Myocyte (in vitro differentiated cells): ENCODE measurements around the gene CYP46A1. TPM values are rescaled to one million over a fixed set of nuclear protein-coding genes. Genes with fewer than 3 reads are reported as not detected.

Experiments
- DNase-seq: peaks from one replicate; pipeline ENCODE4 v3.0.0-alpha.2; 2012; ENCODE audit warnings: low read depth
- total RNA-seq: library from RNA; depleted of rRNA; stranded (reverse); fragments of >200 nt; gene quantifications from 2 replicates; pipeline ENCODE4 v1.2.3, GENCODE V29; 2014

CYP46A1 gene
- total RNA-seq, 1 donor from 2014 or later = 2.8 TPM

DNA sequence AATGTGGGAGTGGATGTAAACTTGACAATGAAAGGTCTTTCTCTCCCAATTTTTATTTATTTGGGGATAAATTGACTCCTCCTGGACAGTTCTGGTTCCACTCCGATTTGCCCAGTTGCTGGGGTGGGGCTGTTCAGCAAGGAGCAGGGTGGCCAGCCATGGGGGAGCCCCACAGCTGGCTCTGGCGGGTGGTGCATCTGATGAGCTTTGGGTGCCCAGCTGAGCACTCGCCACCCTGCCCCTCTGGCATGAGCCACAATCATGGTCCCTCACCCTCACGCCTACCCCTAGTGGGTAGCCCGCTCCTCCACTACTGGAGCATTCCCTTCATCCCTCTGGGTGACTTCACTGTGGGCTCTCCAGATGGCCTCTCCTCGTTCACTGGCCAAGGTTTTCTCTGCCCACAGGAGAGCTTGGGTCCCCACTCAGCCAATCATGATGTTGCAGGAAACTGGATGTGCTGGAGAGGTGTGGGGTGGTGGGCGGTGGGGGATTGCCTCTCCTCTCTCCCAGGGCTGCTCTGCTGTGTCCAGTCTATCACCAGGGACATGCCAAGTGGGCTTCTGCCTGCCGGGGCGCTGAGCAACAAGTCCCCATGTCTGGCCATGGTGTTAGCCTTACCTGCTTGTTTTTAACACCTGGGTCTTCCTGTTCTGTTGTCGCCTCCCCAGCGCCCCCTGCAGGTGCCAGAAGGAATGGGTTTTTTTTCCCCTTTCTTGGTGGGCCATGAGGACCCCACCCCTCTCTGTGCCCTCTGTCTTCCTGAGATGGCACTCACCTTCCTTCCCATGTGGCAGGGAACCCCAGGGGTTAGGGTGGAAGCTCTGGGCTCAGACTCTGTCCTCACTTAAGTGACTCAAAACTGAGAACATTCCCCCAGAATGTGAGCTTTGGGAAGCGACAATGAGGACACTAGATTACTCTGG, 3.4 kb downstream of the CYP46A1 start:
- no peak for DNase-seq

DNA sequence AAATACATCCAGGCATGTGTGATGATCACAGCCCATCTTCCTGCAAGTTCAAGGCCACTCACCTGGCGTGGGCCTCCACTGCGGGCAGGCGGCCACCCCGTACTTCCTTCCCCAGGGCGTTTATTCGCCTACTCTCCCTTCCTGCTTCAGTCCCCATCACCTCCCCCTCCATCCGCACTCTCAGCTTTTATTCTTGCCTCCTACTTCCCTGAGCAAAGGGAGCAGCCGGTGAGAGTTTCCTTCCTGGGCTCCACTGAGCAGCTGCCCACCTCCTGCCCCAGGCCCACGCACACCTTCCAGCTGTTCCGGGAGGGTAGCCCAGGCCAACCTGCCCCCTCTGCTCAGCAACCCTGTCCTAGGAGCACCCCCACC, 4.1 kb downstream of the CYP46A1 start:
- DNase-seq = no peak

DNA sequence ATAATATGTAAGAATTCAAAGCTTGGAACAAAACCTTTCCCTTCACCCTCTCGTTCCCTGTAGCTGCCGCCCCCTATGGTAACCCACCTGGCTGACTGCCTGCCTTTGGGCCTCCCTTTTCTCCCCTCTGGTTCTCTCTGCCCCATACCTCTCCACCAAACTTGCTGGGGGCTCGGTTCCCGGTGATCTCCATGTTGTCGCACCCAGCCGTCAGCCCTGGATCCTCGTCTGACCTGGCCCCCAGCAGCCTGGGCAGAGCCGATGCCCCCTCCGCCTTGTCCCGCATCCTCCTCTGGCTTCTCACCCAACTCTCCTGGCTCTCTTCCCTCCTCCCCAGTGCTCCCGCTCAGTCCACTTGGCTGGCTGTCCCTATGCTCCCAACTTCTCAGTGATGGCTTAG, 4.5 kb downstream of the CYP46A1 start:
- no peak for DNase-seq

DNA sequence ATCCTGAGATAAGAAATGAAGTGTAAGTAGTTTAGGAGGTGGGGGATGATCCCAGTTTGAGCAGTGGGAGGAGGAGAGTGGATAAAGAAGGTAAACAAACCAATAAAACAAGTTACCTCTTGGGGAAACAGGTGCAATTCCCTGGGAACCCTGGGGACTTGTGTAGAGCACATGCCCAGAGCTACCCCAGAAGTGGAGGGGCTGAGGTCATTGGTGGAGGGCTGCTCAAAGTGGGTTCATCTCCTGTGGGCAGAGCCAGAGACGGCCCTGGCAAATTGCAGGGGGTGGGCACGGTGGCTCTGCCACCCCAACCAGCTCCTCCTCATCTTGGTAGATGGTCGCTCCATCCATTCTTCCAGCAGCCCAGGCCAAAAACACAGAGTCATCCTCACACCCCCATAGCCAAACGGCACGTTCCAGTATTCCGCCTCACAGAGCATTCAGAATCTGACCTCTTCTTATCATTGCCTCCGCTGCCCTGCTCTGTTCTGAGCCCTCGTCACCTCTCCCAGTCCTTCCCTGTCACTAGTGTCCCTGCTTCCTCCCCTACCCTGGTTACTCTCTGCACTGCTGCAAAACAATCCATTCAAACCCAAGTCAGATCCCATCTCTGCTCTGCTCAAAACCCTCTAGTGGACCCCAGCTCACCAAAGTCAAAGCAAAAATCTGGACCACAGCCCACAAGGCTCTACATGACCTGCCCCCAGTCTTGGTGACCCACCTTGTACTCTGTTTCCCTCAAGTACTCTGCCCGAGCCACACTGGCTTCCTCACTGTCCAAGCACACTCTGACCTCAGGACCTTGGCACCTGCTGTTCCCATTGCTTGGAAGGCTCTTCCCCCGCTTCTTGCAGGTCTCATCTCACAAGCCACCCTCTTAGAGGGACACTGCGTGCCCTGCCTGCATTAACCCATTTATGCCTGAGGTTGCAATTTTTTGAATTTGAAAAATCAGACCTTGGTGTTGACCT, 5.5 kb downstream of the CYP46A1 start:
- no peak for DNase-seq

DNA sequence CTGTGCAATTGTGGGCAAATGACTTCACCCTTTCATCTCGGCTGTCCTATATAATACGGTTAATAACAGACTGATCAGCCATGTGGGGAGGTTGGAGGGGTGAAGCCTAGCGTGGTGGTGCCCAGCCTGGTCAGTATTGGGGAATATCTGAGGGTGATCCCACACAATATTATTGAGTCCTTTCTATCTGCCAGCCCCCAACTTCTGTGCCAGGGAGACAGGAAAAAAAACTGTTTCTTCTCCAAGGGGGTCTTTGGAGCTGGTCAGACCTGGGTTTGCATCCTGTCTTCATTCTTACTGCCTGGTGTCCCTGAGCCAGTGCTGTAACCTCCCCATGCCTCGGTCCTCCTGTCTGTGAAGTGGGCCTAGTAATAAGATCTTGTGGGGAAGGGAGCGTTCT, 6.5 kb downstream of the CYP46A1 start:
- no peak for DNase-seq

DNA sequence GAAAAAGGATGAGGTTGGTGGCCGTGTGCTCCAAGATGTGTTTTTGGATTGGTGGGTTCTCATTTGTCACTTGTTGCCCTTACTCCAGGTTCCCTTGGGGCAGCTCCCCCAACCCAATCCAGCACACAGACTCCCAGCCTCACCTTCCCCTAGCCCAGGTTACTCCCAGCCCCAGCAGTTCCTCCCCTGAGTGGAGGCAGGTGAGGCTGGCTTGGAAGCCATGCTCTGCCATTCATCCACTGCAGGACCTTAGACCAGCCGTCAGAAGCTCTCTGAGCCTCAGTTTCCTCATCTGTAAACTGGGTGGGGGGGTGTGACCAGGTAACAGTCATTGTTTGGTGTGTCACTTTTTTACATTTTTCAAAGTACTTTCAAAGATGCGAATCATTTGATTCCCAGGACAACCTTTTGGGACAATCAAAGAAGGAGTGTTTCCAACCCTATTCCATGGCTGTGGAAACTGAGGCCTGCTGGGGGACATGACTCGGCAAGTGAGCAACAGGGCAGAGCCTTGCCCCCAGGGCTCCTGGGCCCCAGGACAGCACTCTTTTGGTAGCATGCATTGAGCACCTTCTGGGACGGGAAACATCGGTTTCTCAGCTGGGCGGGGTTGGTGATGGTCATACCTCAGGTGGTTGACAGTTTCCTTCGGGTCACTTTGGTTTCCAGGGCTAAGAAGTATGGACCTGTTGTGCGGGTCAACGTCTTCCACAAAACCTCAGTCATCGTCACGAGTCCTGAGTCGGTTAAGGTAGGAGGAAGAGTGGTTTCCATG, 7.2 kb downstream of the CYP46A1 start:
- no peak for DNase-seq

DNA sequence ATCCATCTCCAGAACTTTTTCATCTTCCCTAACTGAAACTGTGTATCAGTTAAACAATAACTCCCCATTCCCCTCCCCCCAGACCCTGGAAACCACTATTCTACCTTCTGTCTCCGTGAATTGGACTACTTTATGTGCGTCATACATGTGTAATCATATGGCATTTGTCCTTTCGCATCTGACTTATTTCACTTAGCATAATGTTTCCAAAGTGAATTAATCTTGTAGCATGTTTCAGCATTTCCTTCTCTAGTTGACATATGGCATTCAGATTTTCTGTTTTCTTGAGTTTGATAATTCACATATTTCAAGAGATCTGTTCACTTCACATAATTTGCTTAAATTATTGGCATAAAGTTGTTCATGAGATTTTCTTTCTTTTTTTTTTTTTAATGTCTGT, 9.8 kb downstream of the CYP46A1 start:
- DNase-seq = no peak

DNA sequence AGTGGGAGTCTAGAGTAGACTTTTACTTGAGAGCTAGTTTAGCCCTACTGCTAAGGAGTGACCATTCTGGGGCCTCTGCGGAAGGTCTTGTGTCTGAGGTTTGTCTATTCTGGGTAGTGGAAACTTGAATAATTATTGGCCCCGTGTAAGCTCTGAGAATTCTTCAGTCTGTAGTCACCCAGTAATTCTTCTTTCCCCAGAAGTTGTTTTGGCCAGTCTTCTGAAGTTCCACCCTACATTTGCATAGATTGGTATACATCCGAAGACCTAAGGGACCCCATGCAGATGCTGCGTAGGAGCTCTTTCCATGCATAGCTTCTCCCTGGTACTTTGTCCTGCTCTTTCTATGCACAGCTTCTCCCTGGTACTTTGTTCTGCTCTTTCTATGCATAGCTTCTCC, 12.8 kb downstream of the CYP46A1 start:
- DNase-seq = no peak

DNA sequence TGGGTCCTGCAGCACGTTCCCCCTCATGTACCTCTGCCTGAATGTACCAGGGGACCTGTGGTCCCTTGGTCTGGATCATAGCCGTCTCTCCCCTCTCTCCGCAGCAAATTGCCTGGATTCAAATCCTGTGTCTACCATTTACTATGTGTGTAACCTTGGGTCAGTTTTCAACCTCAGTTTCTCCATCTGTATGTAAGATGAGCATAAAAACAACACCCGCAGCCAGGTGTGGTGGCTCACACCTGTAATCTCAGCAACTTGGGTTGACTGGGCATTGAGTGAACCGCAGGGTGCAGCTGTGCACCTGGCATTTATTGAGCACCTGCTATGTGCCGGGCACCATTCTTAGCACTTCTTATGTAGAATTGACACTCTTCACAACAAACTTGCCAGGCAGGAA, 14.1 kb downstream of the CYP46A1 start:
- no peak for DNase-seq

DNA sequence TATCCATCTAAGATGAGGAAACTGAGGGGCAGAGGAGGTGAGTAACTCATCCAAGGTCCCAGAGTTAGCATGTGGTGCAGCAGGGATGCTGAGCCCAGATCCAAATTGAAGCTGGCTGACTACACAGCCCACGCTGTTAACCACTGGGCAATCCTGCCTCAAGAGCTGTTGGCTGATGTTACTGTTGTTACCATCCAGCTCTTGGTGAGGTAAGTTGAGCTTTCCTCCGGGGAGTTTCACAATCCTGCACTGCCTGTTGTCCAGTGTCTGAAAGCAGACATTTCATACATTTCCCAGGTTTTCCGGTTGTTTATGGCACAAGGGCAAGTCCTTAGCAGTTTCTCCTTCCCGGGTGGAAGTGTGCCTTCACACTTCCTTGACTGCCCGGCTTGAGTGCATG, 14.5 kb downstream of the CYP46A1 start:
- no peak for DNase-seq

DNA sequence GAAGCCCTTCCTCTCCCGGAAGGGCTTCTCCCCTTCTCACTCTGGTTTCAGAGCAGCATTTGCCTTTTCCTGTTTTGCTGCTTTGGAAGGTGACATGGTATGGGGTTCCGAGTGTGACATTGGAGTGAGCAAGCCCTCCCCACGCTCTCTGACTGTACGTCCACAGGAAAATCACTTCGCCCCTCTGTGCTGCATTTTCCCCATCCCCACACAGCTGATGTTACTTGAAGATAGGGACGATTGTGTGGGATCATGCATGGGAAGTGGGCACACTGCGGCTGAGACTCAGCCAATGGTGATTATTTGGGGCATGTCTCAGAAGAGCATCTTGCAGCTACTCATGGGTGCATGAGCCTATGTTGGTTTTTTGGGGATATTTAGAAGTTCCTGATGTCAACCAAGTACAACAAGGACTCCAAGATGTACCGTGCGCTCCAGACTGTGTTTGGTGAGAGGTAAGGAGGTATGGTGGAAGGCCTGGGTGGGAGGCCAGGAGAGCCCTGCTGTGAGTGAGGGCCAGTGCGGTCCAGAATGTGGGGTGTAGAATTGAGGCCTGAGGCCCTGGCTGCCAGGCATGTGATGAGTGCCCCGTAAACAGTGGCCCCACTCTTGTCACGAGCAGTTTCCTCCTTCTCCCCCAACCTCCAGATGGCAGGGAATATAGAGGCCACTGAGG, 15.1 kb downstream of the CYP46A1 start:
- no peak for DNase-seq

DNA sequence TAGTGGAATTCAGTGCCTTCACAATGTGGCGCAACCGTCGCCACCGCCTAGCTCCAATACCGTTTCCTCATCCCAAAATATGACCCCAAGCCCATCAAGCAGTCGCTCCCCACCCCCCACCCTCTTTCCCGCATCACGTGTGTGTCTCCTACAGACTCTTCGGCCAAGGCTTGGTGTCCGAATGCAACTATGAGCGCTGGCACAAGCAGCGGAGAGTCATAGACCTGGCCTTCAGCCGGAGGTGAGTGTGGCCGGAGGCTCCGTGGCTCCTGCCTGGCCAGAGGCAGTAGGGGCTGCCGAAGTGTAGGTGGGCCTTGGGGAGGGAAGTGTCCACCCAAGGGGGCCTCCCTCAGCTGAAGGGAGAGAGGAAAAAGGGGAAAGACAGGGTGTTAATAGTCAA, 15.8 kb downstream of the CYP46A1 start:
- no peak for DNase-seq

DNA sequence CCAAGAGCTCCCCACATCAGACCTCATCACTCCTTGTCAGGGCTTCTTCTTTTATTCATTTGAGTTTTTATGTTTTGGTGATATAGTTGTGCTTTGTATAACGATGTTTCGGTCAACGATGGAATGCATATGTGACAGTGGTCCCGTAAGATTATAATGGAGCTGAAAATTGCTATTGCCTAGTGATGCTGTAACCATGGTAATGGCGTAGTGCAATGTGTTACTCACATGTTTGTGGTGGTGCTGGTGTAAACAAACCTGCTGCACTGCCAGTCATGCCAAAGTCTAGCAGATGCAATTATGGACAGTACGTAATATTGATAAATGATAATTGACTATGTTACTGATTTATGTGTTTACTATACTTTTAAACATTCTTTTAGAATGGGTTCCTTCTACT, 16.3 kb downstream of the CYP46A1 start:
- no peak for DNase-seq

DNA sequence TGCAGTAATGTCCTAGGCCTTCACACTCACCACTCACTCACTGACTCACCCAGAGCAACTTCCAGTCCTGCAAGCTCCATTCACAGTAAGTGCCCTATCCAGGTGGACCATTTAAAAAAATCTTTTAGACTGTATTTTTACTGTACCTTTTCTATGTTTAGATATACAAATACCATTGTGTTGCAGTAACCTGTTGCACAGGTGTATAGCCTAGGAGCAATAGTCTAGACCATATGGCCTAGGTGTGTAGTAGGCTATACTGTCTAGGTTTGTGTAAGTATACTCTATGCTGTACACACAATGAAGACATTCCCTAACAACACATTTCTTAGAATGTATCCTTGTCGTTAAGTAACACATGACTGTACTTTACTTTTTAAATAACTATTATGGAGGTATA, 17.2 kb downstream of the CYP46A1 start:
- DNase-seq = no peak

DNA sequence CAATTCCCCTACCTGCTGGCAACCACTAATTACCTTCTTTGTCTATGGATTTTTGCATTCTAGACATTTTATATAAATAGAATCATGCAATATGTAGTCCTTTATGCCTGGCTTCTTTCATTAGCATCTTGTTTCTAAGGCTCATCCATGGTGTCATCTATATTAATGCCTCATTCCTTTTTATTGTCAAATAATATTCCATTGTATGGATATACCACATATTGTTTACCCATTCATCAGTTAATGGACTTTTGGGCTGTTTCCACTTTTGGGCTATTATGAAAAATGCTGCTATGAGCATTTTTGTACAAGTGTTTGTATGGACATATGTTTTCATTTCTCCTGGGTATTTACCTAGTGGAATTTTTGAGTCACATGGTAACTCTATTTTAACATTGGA, 18.0 kb downstream of the CYP46A1 start:
- DNase-seq = no peak

DNA sequence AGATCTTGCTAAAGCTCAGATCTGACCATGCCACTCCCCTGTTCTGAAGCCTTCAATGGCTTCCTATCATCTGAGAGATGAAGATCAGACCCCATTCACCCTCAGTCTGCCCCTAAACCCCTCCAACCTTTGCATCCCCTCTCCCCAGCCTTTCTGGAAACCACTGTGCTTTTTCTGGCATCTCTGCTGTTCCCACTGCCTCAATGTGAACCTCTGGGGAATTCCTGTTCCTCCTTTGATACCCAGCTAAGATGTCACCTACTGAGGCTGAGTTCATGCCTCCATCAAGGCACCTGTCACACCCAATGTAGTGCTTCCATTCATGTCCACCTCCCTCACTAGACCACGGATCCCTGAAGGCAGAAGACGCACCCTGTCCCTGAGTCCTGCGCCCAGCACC, 19.3 kb downstream of the CYP46A1 start:
- no peak for DNase-seq

DNA sequence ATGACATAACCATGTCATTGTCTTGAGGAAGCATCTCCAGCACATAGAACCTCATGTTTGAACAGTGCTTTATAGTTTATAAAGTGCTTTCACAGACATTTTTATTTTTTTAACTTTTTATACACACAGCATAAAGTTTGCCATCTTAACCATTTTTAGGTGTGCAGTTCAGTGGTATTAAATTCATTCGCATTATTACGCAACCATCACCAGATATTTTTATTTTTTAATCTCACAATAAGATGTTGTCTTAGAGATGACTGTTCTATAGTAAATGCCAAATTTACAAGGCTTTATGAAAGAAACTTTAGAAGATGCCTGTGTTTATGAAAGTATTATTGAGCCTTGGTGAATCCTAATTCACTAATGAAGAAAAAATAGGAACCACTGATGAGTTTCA, 19.9 kb downstream of the CYP46A1 start:
- DNase-seq = no peak

DNA sequence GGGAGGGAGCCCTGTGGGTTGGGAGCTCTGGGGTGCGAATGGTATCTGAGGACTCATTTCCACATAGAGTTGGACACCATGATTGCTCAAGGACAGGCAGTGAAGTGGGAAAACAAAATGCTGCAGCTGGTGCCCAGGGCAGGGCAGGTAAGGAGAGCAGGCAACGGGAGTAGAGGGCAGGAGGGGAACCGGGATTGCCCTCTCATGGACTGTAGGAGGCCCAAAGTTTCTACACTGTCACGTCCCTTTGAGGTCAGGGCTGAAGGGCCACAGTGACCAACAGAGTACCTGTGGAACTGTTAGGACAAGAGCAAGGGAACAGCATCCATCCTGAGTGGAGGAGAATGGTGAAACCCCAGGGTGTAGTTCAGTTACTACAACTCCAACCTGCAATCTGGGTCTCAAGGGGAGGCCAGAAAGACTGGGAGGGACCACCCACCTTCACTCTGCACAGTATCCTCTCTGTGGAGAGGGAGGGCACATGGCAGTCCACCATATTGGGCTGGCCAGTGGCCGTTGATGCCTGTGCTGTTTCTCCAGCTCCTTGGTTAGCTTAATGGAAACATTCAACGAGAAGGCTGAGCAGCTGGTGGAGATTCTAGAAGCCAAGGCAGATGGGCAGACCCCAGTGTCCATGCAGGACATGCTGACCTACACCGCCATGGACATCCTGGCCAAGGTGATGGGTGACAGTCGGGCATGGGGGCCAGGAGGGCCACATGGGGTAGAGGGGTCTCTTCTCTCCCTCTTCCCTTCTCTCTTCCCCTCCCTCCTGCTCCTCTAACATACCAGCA, 22.2 kb downstream of the CYP46A1 start:
- DNase-seq = no peak

DNA sequence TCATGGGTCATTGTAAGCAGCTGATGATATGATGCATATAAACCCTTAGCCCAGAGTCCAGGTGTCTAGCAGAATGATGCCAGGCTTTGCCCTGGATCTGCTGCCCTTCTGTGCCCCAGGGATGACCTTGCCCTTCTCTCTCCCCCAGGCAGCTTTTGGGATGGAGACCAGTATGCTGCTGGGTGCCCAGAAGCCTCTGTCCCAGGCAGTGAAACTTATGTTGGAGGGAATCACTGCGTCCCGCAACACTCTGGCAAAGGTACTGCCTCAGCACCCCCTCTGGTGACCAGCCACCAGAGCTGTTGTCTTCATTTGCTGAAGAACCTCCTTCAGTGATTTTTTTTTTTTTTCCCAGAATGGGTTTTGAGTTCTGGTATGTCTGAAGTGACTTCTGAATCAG, 23.3 kb downstream of the CYP46A1 start:
- no peak for DNase-seq

DNA sequence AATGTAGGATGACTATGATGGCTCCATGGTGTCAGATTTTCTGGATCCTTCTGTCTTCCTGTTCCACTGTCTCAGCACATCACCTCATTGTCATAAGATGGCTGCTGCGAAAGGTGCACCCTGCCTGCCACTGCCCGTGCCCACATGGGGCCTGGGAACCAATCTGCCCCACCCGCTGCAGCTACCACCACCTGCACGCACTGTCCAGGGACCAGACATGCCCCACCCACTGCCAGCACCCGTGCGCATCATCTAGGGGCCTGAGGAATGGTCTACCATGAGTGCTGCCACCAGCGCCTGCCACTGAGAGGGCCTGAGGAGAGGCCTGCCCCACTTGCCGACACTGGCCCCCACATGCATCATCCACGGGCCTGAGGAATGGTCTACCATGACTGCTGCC, 23.8 kb downstream of the CYP46A1 start:
- DNase-seq = no peak
